ENCODE data around the gene SKI.

- no peak for TF ChIP-seq REST (IDR thresholded peaks at IDR 0.05; ENCODE audit: unreplicated experiment)
- TF ChIP-seq NANOG (IDR thresholded peaks at IDR 0.05; ENCODE audit: borderline replicate concordance): no peak
- no peak for TF ChIP-seq CTCF (conservative IDR thresholded peaks at IDR 0.05; ENCODE audit: low read depth in 2 of 2)
- no peak for TF ChIP-seq EZH2phosphoT487 (IDR thresholded peaks at IDR 0.05; ENCODE audit: unreplicated experiment)
- TF ChIP-seq CREB1 (CRISPR knock-in tag; IDR thresholded peaks at IDR 0.05; ENCODE audit: low read depth): no peak
- no peak for TF ChIP-seq POLR2AphosphoS5 (IDR thresholded peaks at IDR 0.05; ENCODE audit: low read depth)
- TF ChIP-seq JUNB (IDR thresholded peaks at IDR 0.05; ENCODE audit: unreplicated experiment): no peak
These were observed 106.9 kb downstream of the SKI start for GRCh38 chr1:2334883-2335534.

Data from GM23338 (cell line).